ENCODE measurements around the gene SRPRA. TPM values are rescaled to one million over a fixed set of nuclear protein-coding genes. Genes with fewer than 3 reads are reported as not detected.
A peak's percentile ranks its signal among the peaks of the same experiment; 100 is the strongest.
"Not testable (repeated sequence)": the region's sequence is repeated elsewhere in the genome, so short reads cannot be mapped to it uniquely, and the experiment has no call there.

Gene SRPRA
- total and polyA plus RNA-seq, 10 of the 15 experiments (the other 5 are each of a cell fraction or from before 2014, with no cell fraction given) = 29.6 to 131 (median 92.8) TPM

GRCh38 chr11:126310200-126310991, 41.7 kb upstream of the SRPRA start (continued):
- TF ChIP-seq ZBTB33 (IDR thresholded peaks at IDR 0.05) = peak; percentile 93
- TF ChIP-seq TBL1XR1 (IDR thresholded peaks at IDR 0.05; ENCODE audit: low read depth, low read length) = no peak
- TF ChIP-seq ATF2 (IDR thresholded peaks at IDR 0.05; ENCODE audit: low read length) = no peak
- 0 out of 2 replicates have a peak, but pooled peaks have one; percentile 23 for TF ChIP-seq SMARCA5 (IDR thresholded peaks at IDR 0.05)
- TF ChIP-seq NR2F1 (conservative IDR thresholded peaks at IDR 0.05) = peak; percentile 32; the same call in 1 of the 2 replicates
- TF ChIP-seq ZBED1 (IDR thresholded peaks at IDR 0.05; ENCODE audit: borderline replicate concordance) = no peak

- ChIA-PET SMC1A (ENCODE audit: uncharacterized antibody, unreplicated experiment) (interaction anchor here (6.5 kb wide), 1 partner anchor 171 kb away, joined by 78 read pairs; no protein-coding TSS in a partner anchor), CTCF (interaction anchor here (0.9 to 10.0 kb wide), 6 partner anchors 10 to 174 kb away, joined by 3 to 232 read pairs (median 4); no protein-coding TSS in a partner anchor), RAD21 (ENCODE audit: unreplicated experiment) (interaction anchor here (0.6 to 1.2 kb wide), 3 partner anchors 28 to 172 kb away, joined by 3 to 4 read pairs (median 3); no protein-coding TSS in a partner anchor)
- H3K36me3 ChIP-seq (ENCODE audit: control insufficient read depth in 2 of 2, insufficient read depth in 2 of 2, low read length in 1 of 2) = peaks cover 1 to 14% of the 10 kb centered on the region in 2 experiments; a peak in 1 of 4 replicates
- in situ Hi-C loops (cut with MboI); H4K20me1 ChIP-seq (ENCODE audit: control insufficient read depth, insufficient read depth); H3K4me2 ChIP-seq (ENCODE audit: control insufficient read depth, insufficient read depth); FAIRE-seq; H3K9me3 ChIP-seq (replicated peaks; ENCODE audit: control insufficient read depth, insufficient read depth, low read length); H3K27ac ChIP-seq (ENCODE audit: control insufficient read depth, insufficient read depth); H3K9ac ChIP-seq (ENCODE audit: control insufficient read depth, insufficient read depth, low read length); H3K27me3 ChIP-seq (replicated peaks in 1 of 2; ENCODE audit: control insufficient read depth in 2 of 2, insufficient read depth in 2 of 2, low read length in 1 of 2); DNase-seq (ENCODE audit: low read depth, low spot score); intact Hi-C loops (cut with micrococcal nuclease; ENCODE audit: unreplicated experiment); H3K4me3 ChIP-seq; BruUV-seq (replicated peaks); H2AFZ ChIP-seq (ENCODE audit: control insufficient read depth, low read depth, low read length); ATAC-seq; POLR2A ChIA-PET: not testable (repeated sequence)
- H3K4me1 ChIP-seq (ENCODE audit: control insufficient read depth, insufficient read depth, low read length) = peaks cover 44% of the 10 kb centered on the region
- H3K79me2 ChIP-seq (ENCODE audit: control insufficient read depth, insufficient read depth, low read length) = peaks cover 22% of the 10 kb centered on the region
- 97% methylated on average over 3 of the region's 4 CpGs for WGBS (ENCODE audit: insufficient coverage, insufficient replicate concordance, low lambda C conversion rate, missing lambda C conversion rate)
Measured at GRCh38 chr11:126308771-126309170, 40.1 kb upstream of the SRPRA start.

Data from GM12878 (cell line).